HEK293 (cell line): ENCODE results near the gene DHDH.

Experiments used
- CTCF ChIA-PET: fragments of 350-600 bp; formaldehyde crosslinking; extraction: SDS; loops from one replicate; lab custom pipeline; 2021; ENCODE audit warnings: antibody characterized with exemption; lab: Yijun Ruan, JAX
- POLR2A ChIA-PET: fragments of 300-600 bp; formaldehyde crosslinking; extraction: SDS; loops from one replicate; lab custom pipeline; 2020; ENCODE audit warnings: antibody characterized with exemption, inconsistent platforms; lab: Yijun Ruan, JAX
- H3K27ac ChIP-seq: fragments of 200-500 bp; sonication (Bioruptor generic); 2 replicates; pipeline ENCODE4 v1.5.1; 2014; ENCODE audit warnings: low read depth, low read length, control low read depth, inconsistent platforms; ENCODE audit errors: extremely low read depth
- H3K36me3 ChIP-seq, 2 experiments: fragments of 200-500 bp in 1 of 2; sonication (Bioruptor generic) in 1 of 2; 1 replicate in 1 of 2; 2 replicates in 1 of 2; pipeline ENCODE4 v1.5.1; 2014 to 2017; ENCODE audit warnings: inconsistent platforms in 2 of 2, low read length in 2 of 2; ENCODE audit not compliant: control insufficient read depth in 2 of 2, insufficient read depth in 1 of 2
- H3K4me1 ChIP-seq: fragments of 200-500 bp; sonication (Bioruptor generic); 2 replicates; pipeline ENCODE4 v1.5.1; 2014; ENCODE audit warnings: mild to moderate bottlenecking, low read length, inconsistent platforms; ENCODE audit not compliant: control insufficient read depth, insufficient read depth
- H3K4me3 ChIP-seq: 2 replicates; pipeline ENCODE4 v1.5.1; 2011; ENCODE audit warnings: low read depth, mild to moderate bottlenecking, control low read depth, low read length, moderate library complexity
- H3K9me3 ChIP-seq: fragments of 200-500 bp; sonication (Bioruptor generic); 2 replicates; pipeline ENCODE4 v1.5.1; 2014; ENCODE audit warnings: low read depth, low read length, inconsistent platforms; ENCODE audit not compliant: control insufficient read depth, insufficient read depth
- ATF2 ChIP-seq: fragments of 450-650 bp; formaldehyde crosslinking; IDR thresholded peaks from 2 replicates; pipeline ENCODE4 v1.5.1; 2016; ENCODE audit warnings: missing biosample characterization, missing genetic modification characterization, low read depth
- BCL11A ChIP-seq: fragments of 450-650 bp; formaldehyde crosslinking; IDR thresholded peaks from 2 replicates; pipeline ENCODE4 v1.5.1; 2016; ENCODE audit warnings: low read depth, missing biosample characterization, missing genetic modification characterization
- BCL11B ChIP-seq: fragments of 450-650 bp; formaldehyde crosslinking; IDR thresholded peaks from 2 replicates; pipeline ENCODE4 v1.5.1; 2016; ENCODE audit warnings: low read depth, missing biosample characterization, missing genetic modification characterization
- GLI2 ChIP-seq: fragments of 450-650 bp; formaldehyde crosslinking; IDR thresholded peaks from 2 replicates; pipeline ENCODE4; 2017; ENCODE audit warnings: missing biosample characterization, missing genetic modification characterization, low read depth, borderline replicate concordance
- KLF10 ChIP-seq: fragments of 450-650 bp; IDR thresholded peaks from 2 replicates; pipeline ENCODE4 v1.5.1; 2018; ENCODE audit warnings: missing biosample characterization, mild to moderate bottlenecking, missing genetic modification characterization
- OVOL3 ChIP-seq: fragments of 450-650 bp; formaldehyde crosslinking; IDR thresholded peaks from 2 replicates; pipeline ENCODE4 v1.5.1; 2016; ENCODE audit warnings: missing biosample characterization, missing genetic modification characterization
- SCRT2 ChIP-seq: fragments of 450-650 bp; formaldehyde crosslinking; IDR thresholded peaks from 2 replicates; pipeline ENCODE4 v1.5.1; 2016; ENCODE audit warnings: missing biosample characterization, missing genetic modification characterization
- WT1 ChIP-seq: fragments of 450-650 bp; formaldehyde crosslinking; IDR thresholded peaks from 2 replicates; pipeline ENCODE4 v1.5.1; 2016; ENCODE audit warnings: missing biosample characterization, missing genetic modification characterization
- ZBTB49 ChIP-seq: fragments of 450-650 bp; formaldehyde crosslinking; IDR thresholded peaks from 2 replicates; pipeline ENCODE4 v1.5.1; 2016; ENCODE audit warnings: missing biosample characterization, missing genetic modification characterization, low read depth
- ZBTB7A ChIP-seq: fragments of 450-650 bp; formaldehyde crosslinking; IDR thresholded peaks from 2 replicates; pipeline ENCODE4 v1.5.1; 2016; ENCODE audit warnings: low read depth, missing biosample characterization, missing genetic modification characterization
- ZNF10 ChIP-seq: fragments of 450-650 bp; formaldehyde crosslinking; IDR thresholded peaks from 2 replicates; pipeline ENCODE4 v1.5.1; 2017; ENCODE audit warnings: missing biosample characterization, missing genetic modification characterization
- ZNF132 ChIP-seq: fragments of 450-650 bp; formaldehyde crosslinking; IDR thresholded peaks from 2 replicates; pipeline ENCODE4 v1.5.1; 2017; ENCODE audit warnings: missing biosample characterization, missing genetic modification characterization, borderline replicate concordance
- ZNF133 ChIP-seq: fragments of 450-650 bp; formaldehyde crosslinking; IDR thresholded peaks from 2 replicates; pipeline ENCODE4 v1.5.1; 2016; ENCODE audit warnings: missing biosample characterization, missing genetic modification characterization
- ZNF169 ChIP-seq: fragments of 450-650 bp; formaldehyde crosslinking; IDR thresholded peaks from 2 replicates; pipeline ENCODE4 v1.5.1; 2016; ENCODE audit warnings: missing biosample characterization, missing genetic modification characterization
- ZNF174 ChIP-seq: fragments of 450-650 bp; formaldehyde crosslinking; IDR thresholded peaks from 2 replicates; pipeline ENCODE4 v1.5.0; 2017; ENCODE audit warnings: missing biosample characterization, mild to moderate bottlenecking, missing genetic modification characterization
- ZNF221 ChIP-seq: fragments of 450-650 bp; formaldehyde crosslinking; IDR thresholded peaks from 2 replicates; pipeline ENCODE4 v1.5.1; 2017; ENCODE audit warnings: missing biosample characterization, missing genetic modification characterization, borderline replicate concordance
- ZNF23 ChIP-seq: fragments of 450-650 bp; formaldehyde crosslinking; IDR thresholded peaks from 2 replicates; pipeline ENCODE4 v1.5.1; 2016; ENCODE audit warnings: missing biosample characterization, missing genetic modification characterization, borderline replicate concordance
- ZNF26 ChIP-seq: fragments of 450-650 bp; formaldehyde crosslinking; IDR thresholded peaks from 2 replicates; pipeline ENCODE4 v1.5.1; 2016; ENCODE audit warnings: missing biosample characterization, missing genetic modification characterization
- ZNF292 ChIP-seq: fragments of 450-650 bp; formaldehyde crosslinking; IDR thresholded peaks from 2 replicates; pipeline ENCODE4 v1.5.1; 2016; ENCODE audit warnings: low read depth, missing biosample characterization, missing genetic modification characterization, borderline replicate concordance
- ZNF311 ChIP-seq: fragments of 450-650 bp; formaldehyde crosslinking; IDR thresholded peaks from 2 replicates; pipeline ENCODE4 v1.5.1; 2017; ENCODE audit warnings: missing biosample characterization, missing genetic modification characterization, borderline replicate concordance
- ZNF341 ChIP-seq: fragments of 450-650 bp; formaldehyde crosslinking; IDR thresholded peaks from 2 replicates; pipeline ENCODE4; 2016; ENCODE audit warnings: low read depth, missing biosample characterization, missing genetic modification characterization
- ZNF513 ChIP-seq: fragments of 450-650 bp; IDR thresholded peaks from 2 replicates; pipeline ENCODE4 v1.5.1; 2018; ENCODE audit warnings: missing biosample characterization, missing genetic modification characterization
- ZNF610 ChIP-seq: fragments of 450-650 bp; formaldehyde crosslinking; IDR thresholded peaks from 2 replicates; pipeline ENCODE4 v1.5.1; 2016; ENCODE audit warnings: missing biosample characterization, missing genetic modification characterization, borderline replicate concordance
- ZNF664 ChIP-seq: fragments of 450-650 bp; formaldehyde crosslinking; IDR thresholded peaks from 2 replicates; pipeline ENCODE4 v1.5.1; 2016; ENCODE audit warnings: missing biosample characterization, missing genetic modification characterization
- ZNF701 ChIP-seq: fragments of 450-650 bp; formaldehyde crosslinking; IDR thresholded peaks from 2 replicates; pipeline ENCODE4 v1.5.1; 2016; ENCODE audit warnings: missing biosample characterization, missing genetic modification characterization
- ZNF704 ChIP-seq: fragments of 450-650 bp; formaldehyde crosslinking; IDR thresholded peaks from 2 replicates; pipeline ENCODE4 v1.5.1; 2016; ENCODE audit warnings: missing biosample characterization, missing genetic modification characterization
- ZNF785 ChIP-seq: fragments of 450-650 bp; formaldehyde crosslinking; IDR thresholded peaks from 2 replicates; pipeline ENCODE4 v1.5.1; 2016; ENCODE audit warnings: missing biosample characterization, missing genetic modification characterization
- ZSCAN4 ChIP-seq: fragments of 450-650 bp; formaldehyde crosslinking; IDR thresholded peaks from 2 replicates; pipeline ENCODE4 v1.5.1; 2017; ENCODE audit warnings: missing biosample characterization, missing genetic modification characterization

The DHDH gene

GRCh38 chr19:48954595-48955307 is 21.3 kb downstream of the DHDH start, which contains the start of gene BAX:
BAX (plus strand) TSS chr19:48954875; CDS start chr19:48954929, 54 bp downstream.
- Histone ChIP-seq H3K36me3 (peaks cover 22 to 29% of the 10 kb centered on the region in 2 experiments; a peak in 2 of 3 replicates), H3K27ac (peak within 1 kb of the TSS; percentile 93), H3K9me3 (no peaks in the 10 kb centered on the region), H3K4me1 (peaks cover 5% of the 10 kb centered on the region), H3K4me3 (peak within 1 kb of the TSS; percentile 93)
- ChIA-PET POLR2A (interaction anchor here (0.6 to 2.4 kb wide), 15 partner anchors 9 to 485 kb away, joined by 3 to 13 read pairs (median 5); partner anchors contain the start of genes DHDH, FTL, NUCB1 and PPP1R15A), CTCF (interaction anchor here (0.6 to 2.6 kb wide), 6 partner anchors 12 to 244 kb away, joined by 3 to 14 read pairs (median 4); partner anchors contain the start of gene DHDH)
- TF ChIP-seq OVOL3 (tag by site-specific recombination) (peak; percentile 72; the same call in 1 of the 2 replicates), KLF10 (peak; percentile 84), ZNF341 (tag by site-specific recombination) (peak; percentile 21; the same call in 1 of the 2 replicates), ZNF704 (tag by site-specific recombination) (no peak), ZNF292 (0 out of 2 replicates have a peak, but pooled peaks have one; percentile 49), ZNF169 (tag by site-specific recombination) (no peak), ZNF221 (no peak), ZNF132 (tag by site-specific recombination) (no peak), ZNF26 (no peak), ZNF10 (peak; percentile 90), BCL11B (tag by site-specific recombination) (no peak), ZNF311 (tag by site-specific recombination) (no peak), ZNF513 (tag by site-specific recombination) (no peak), ATF2 (tag by site-specific recombination) (no peak), GLI2 (tag by site-specific recombination) (no peak), ZBTB7A (tag by site-specific recombination) (no peak), BCL11A (tag by site-specific recombination) (0 out of 2 replicates have a peak, but pooled peaks have one; percentile 24), ZSCAN4 (tag by site-specific recombination) (peak; percentile 32; the same call in 1 of the 2 replicates), ZNF610 (tag by site-specific recombination) (peak; percentile 79; the same call in 1 of the 2 replicates), ZNF701 (tag by site-specific recombination) (no peak), ZNF133 (tag by site-specific recombination) (no peak), WT1 (tag by site-specific recombination) (peak; percentile 58; the same call in 1 of the 2 replicates), ZNF785 (tag by site-specific recombination) (peak; percentile 82; the same call in 1 of the 2 replicates), ZBTB49 (tag by site-specific recombination) (no peak), ZNF174 (tag by site-specific recombination) (no peak), ZNF664 (tag by site-specific recombination) (no peak), ZNF23 (tag by site-specific recombination) (no peak), SCRT2 (tag by site-specific recombination) (0 out of 2 replicates have a peak, but pooled peaks have one; percentile 17)
